ENCODE data around the gene PVR.

GRCh38 chr19:44645407-44646048, 1.8 kb downstream of the PVR start:
- no peak for TF ChIP-seq CTCF (IDR thresholded peaks at IDR 0.05; ENCODE audit: poor library complexity, severe bottlenecking)
- no peak for TF ChIP-seq REST (IDR thresholded peaks at IDR 0.05; ENCODE audit: borderline replicate concordance)
- no peak for TF ChIP-seq EZH2 (IDR thresholded peaks at IDR 0.05; ENCODE audit: borderline replicate concordance, insufficient read depth, low read length, poor library complexity, severe bottlenecking)
- TF ChIP-seq RAD21 (conservative IDR thresholded peaks at IDR 0.05), result no peak

Data from neural cell (in vitro differentiated cells).